PC-3 (cell line): Measurements from ENCODE around the gene ABHD8. TPM values are rescaled to one million over a fixed set of nuclear protein-coding genes. Genes with fewer than 3 reads are reported as not detected.

Experiments used
- ATAC-seq: fragments of 200-7000 bp; cut with Tn5 transposase; 2 replicates; pipeline ENCODE4 v1.9.1; 2020; ENCODE audit warnings: mild to moderate bottlenecking, moderate library complexity
- BruUV-seq: library from RNA; stranded (reverse); fragments of 400-500 nt; replicated peaks from 2 replicates; lab custom pipeline; 2021; lab: Mats Ljungman, UMichigan
- CTCF ChIA-PET: fragments of 300-600 bp; sonication (Branson Sonifier 250); formaldehyde crosslinking; loops from one replicate; lab custom pipeline; 2022; ENCODE audit warnings: antibody characterized with exemption; lab: Charles Lee
- POLR2A ChIA-PET: fragments of 300-600 bp; sonication (Branson Sonifier 250); formaldehyde crosslinking; loops from one replicate; lab custom pipeline; 2022; ENCODE audit warnings: antibody characterized with exemption; ENCODE audit not compliant: unreplicated experiment; lab: Charles Lee
- DNase-seq: peaks from one replicate; pipeline ENCODE4 v3.0.0-alpha.2; 2015
- H2AFZ ChIP-seq: fragments of 300-600 bp; sonication (generic); 2 replicates; pipeline ENCODE4 v1.6.0; 2016; ENCODE audit warnings: antibody characterized with exemption, low read length
- H3F3A ChIP-seq: fragments of 300-600 bp; sonication (generic); one replicate; pipeline ENCODE4 v1.6.0; 2017; ENCODE audit warnings: antibody characterized with exemption, low read length, control low read depth, mild to moderate bottlenecking; ENCODE audit not compliant: unreplicated experiment
- H3K27ac ChIP-seq: fragments of 300-600 bp; sonication (generic); 2 replicates; pipeline ENCODE4 v1.5.1; 2016; ENCODE audit warnings: mild to moderate bottlenecking, low read length
- H3K27me3 ChIP-seq: fragments of 300-600 bp; sonication (generic); 2 replicates; pipeline ENCODE4 v1.6.1; 2016; ENCODE audit warnings: low read length, mixed read lengths
- H3K36me3 ChIP-seq: fragments of 300-600 bp; sonication (generic); 2 replicates; pipeline ENCODE4 v1.6.1; 2016; ENCODE audit warnings: low read depth, mixed run types, low read length, mixed read lengths
- H3K4me1 ChIP-seq: fragments of 300-600 bp; sonication (generic); 2 replicates; pipeline ENCODE4 v1.5.1; 2016; ENCODE audit warnings: low read length; ENCODE audit not compliant: insufficient read depth
- H3K4me2 ChIP-seq: fragments of 300-600 bp; sonication (generic); 2 replicates; pipeline ENCODE4 v1.6.0; 2016; ENCODE audit warnings: low read length
- H3K4me3 ChIP-seq: fragments of 300-600 bp; sonication (generic); 2 replicates; pipeline ENCODE4 v1.5.1; 2016; ENCODE audit warnings: mild to moderate bottlenecking, low read length, mixed read lengths
- H3K79me2 ChIP-seq: fragments of 300-600 bp; sonication (generic); 2 replicates; pipeline ENCODE4 v1.6.1; 2017; ENCODE audit warnings: low read length, mixed read lengths
- H3K9ac ChIP-seq: fragments of 300-600 bp; sonication (generic); 2 replicates; pipeline ENCODE4 v1.6.0; 2016; ENCODE audit warnings: mild to moderate bottlenecking, low read length
- H3K9me2 ChIP-seq: fragments of 300-600 bp; sonication (generic); replicated peaks from 2 replicates; pipeline ENCODE4 v1.6.1; 2016; ENCODE audit warnings: mixed run types, low read length, mixed read lengths
- H3K9me3 ChIP-seq: fragments of 300-600 bp; sonication (generic); 2 replicates; pipeline ENCODE4 v1.6.1; 2016; ENCODE audit warnings: low read length, mixed read lengths
- H4K20me1 ChIP-seq: fragments of 300-600 bp; sonication (generic); 2 replicates; pipeline ENCODE4 v1.6.1; 2016; ENCODE audit warnings: low read length, mixed read lengths
- CTCF ChIP-seq: fragments of 300-600 bp; sonication (generic); conservative IDR thresholded peaks from 2 replicates; pipeline ENCODE4 v1.5.1; 2017; ENCODE audit warnings: antibody characterized with exemption, low read depth, mild to moderate bottlenecking, low read length
- EZH2 ChIP-seq: fragments of 300-600 bp; sonication (generic); IDR thresholded peaks from one replicate; pipeline ENCODE4 v1.6.1; 2017; ENCODE audit warnings: antibody characterized with exemption, mild to moderate bottlenecking, low read length; ENCODE audit not compliant: unreplicated experiment
- EZH2phosphoT487 ChIP-seq: fragments of 300-600 bp; sonication (generic); IDR thresholded peaks from 2 replicates; pipeline ENCODE4 v1.6.1; 2018; ENCODE audit warnings: mild to moderate bottlenecking, antibody characterized with exemption, low read length, borderline replicate concordance
- intact Hi-C: fragments of 100-400 bp; cut with micrococcal nuclease; formaldehyde crosslinking; loops from 2 replicates; pipeline ENCODE4 v1.9.0; 2023
- total RNA-seq: library from RNA; depleted of rRNA; stranded (reverse); fragments of >200 nt; gene quantifications from 2 replicates; pipeline ENCODE4 v1.2.3, GENCODE V29; 2014

Gene ABHD8
- total RNA-seq, 1 experiment from 2014 or later: 42.4 TPM

GRCh38 chr19:17266026-17266425 is 37.2 kb downstream of the ABHD8 start:
- H3K36me3 ChIP-seq: peaks cover 6% of the 10 kb centered on the region
- DNase-seq (no peak), ATAC-seq (no peak)
- H3K27me3 ChIP-seq: no peaks in the 10 kb centered on the region
- peaks cover 17% of the 10 kb centered on the region for H3K79me2 ChIP-seq
- no peak overlapping the region for H3K4me3 ChIP-seq
- no peak overlapping the region for H2AFZ ChIP-seq
- H4K20me1 ChIP-seq: no peaks in the 10 kb centered on the region
- ChIA-PET CTCF (no interaction called here), POLR2A (interaction anchor here (0.6 kb wide), 1 partner anchor 99 kb away, joined by 10 read pairs; no protein-coding TSS in a partner anchor)
- no peaks in the 10 kb centered on the region for H3K9me2 ChIP-seq
- H3K4me2 ChIP-seq: no peak overlapping the region
- no TSS peak for BruUV-seq
- no peak overlapping the region for H3K27ac ChIP-seq
- TF ChIP-seq CTCF (no peak), EZH2 (no peak), EZH2phosphoT487 (no peak)
- H3K9ac ChIP-seq: no peak overlapping the region
- peaks cover 7% of the 10 kb centered on the region for H3K4me1 ChIP-seq
- H3K9me3 ChIP-seq: no peaks in the 10 kb centered on the region
- intact Hi-C loops: loop anchor here (2.0 kb wide), 1 partner anchor 43 kb away; the partner anchor contains the start of gene DDA1
- H3F3A ChIP-seq: no peaks in the 10 kb centered on the region

GRCh38 chr19:17264641-17264979 is 38.6 kb downstream of the ABHD8 start, which contains the start of gene USHBP1:
USHBP1 (minus strand) TSS chr19:17264745; CDS start chr19:17264299, 446 bp downstream.
- H2AFZ ChIP-seq: no peak within 1 kb of the TSS
- peaks cover 7% of the 10 kb centered on the region for H3K4me1 ChIP-seq
- 0 out of 2 replicates have a peak, but pooled peaks cover 3% of the 10 kb centered on the region for H3K9me3 ChIP-seq
- no peaks in the 10 kb centered on the region for H3F3A ChIP-seq
- no peak within 1 kb of the TSS for H3K27ac ChIP-seq
- no peaks in the 10 kb centered on the region for H3K27me3 ChIP-seq
- ATAC-seq (no peak), DNase-seq (no peak)
- TF ChIP-seq EZH2phosphoT487 (no peak), CTCF (no peak), EZH2 (no peak)
- H3K79me2 ChIP-seq: peaks cover 17% of the 10 kb centered on the region
- POLR2A ChIA-PET: no interaction called here
- CTCF ChIA-PET: no interaction called here
- H3K9me2 ChIP-seq: no peaks in the 10 kb centered on the region
- H3K4me2 ChIP-seq: no peak within 1 kb of the TSS
- BruUV-seq: no TSS peak
- H3K36me3 ChIP-seq: peaks cover 3% of the 10 kb centered on the region; the same call in 1 of the 2 replicates
- H4K20me1 ChIP-seq: no peaks in the 10 kb centered on the region
- no peak within 1 kb of the TSS for H3K4me3 ChIP-seq
- intact Hi-C loops: no loop called here
- no peak within 1 kb of the TSS for H3K9ac ChIP-seq

- Histone ChIP-seq H3F3A (no peaks in the 10 kb centered on the region), H3K9me2 (no peaks in the 10 kb centered on the region), H3K9ac (no peak overlapping the region), H3K9me3 (0 out of 2 replicates have a peak, but pooled peaks cover 5% of the 10 kb centered on the region), H3K79me2 (peaks cover 15% of the 10 kb centered on the region), H3K4me1 (peaks cover 7% of the 10 kb centered on the region), H3K27ac (no peak overlapping the region), H3K27me3 (no peaks in the 10 kb centered on the region), H3K36me3 (peaks cover 2% of the 10 kb centered on the region; the same call in 1 of the 2 replicates), H3K4me2 (no peak overlapping the region), H2AFZ (no peak overlapping the region), H3K4me3 (no peak overlapping the region), H4K20me1 (no peaks in the 10 kb centered on the region)
- BruUV-seq: no TSS peak
- CTCF ChIA-PET: no interaction called here
- TF ChIP-seq EZH2 (no peak), EZH2phosphoT487 (no peak), CTCF (no peak)
- no peak for ATAC-seq
- no peak for DNase-seq
- intact Hi-C loops: no loop called here
- POLR2A ChIA-PET: no interaction called here
Measured at GRCh38 chr19:17263712-17264640, 39.2 kb downstream of the ABHD8 start.
